ENCODE results near the gene EBF3. TPM values are rescaled to one million over a fixed set of nuclear protein-coding genes. Genes with fewer than 3 reads are reported as not detected.

The EBF3 gene
- total RNA-seq, 2 experiments from 2014 or later, result not detected

GRCh38 chr10:129914960-129915359 lies 49.1 kb downstream of the EBF3 start:
- Mint-ChIP-seq H3K27me3 (no peaks in the 10 kb centered on the region), H3K9me3 (no peaks in the 10 kb centered on the region), H3K4me1 (ENCODE audit: low read depth) (no peaks in the 10 kb centered on the region), H3K36me3 (ENCODE audit: low read depth) (no peaks in the 10 kb centered on the region), H3K27ac (no peak overlapping the region), H3K4me3 (no peak overlapping the region)
- ATAC-seq (ENCODE audit: poor library complexity) (no peak), DNase-seq (no peak)
- Histone ChIP-seq H3K4me1 (ENCODE audit: insufficient read depth, low read length) (no peaks in the 10 kb centered on the region), H3K36me3 (ENCODE audit: insufficient read depth, low read length) (no peaks in the 10 kb centered on the region), H3K9me3 (ENCODE audit: control insufficient read depth in 1 of 2, insufficient read depth in 1 of 2, low read length in 2 of 2) (no peaks in the 10 kb centered on the region), H3K4me3 (ENCODE audit: low read length) (no peak overlapping the region), H3K27ac (ENCODE audit: low read depth in 1 of 2, low read length in 2 of 2) (no peak overlapping the region), H3K27me3 (ENCODE audit: control insufficient read depth in 1 of 2, insufficient read depth in 2 of 2, low read length in 2 of 2) (no peaks in the 10 kb centered on the region)
- ChIA-PET CTCF (no interaction called here), POLR2A (no interaction called here)
- no peak for TF ChIP-seq CTCF (IDR thresholded peaks at IDR 0.05)
- intact Hi-C loops (cut with DNase I, micrococcal nuclease), result no loop called here

GRCh38 chr10:129914153-129914855 lies 49.8 kb downstream of the EBF3 start:
- H3K4me3 ChIP-seq (ENCODE audit: low read length), result no peak overlapping the region
- no peaks in the 10 kb centered on the region for H3K36me3 ChIP-seq (ENCODE audit: insufficient read depth, low read length)
- POLR2A ChIA-PET, result no interaction called here
- no peaks in the 10 kb centered on the region for H3K4me1 ChIP-seq (ENCODE audit: insufficient read depth, low read length)
- no peak overlapping the region for H3K4me3 Mint-ChIP-seq
- DNase-seq, result no peak
- ATAC-seq (ENCODE audit: poor library complexity), result no peak
- H3K4me1 Mint-ChIP-seq (ENCODE audit: low read depth), result no peaks in the 10 kb centered on the region
- H3K36me3 Mint-ChIP-seq (ENCODE audit: low read depth), result no peaks in the 10 kb centered on the region
- H3K27me3 ChIP-seq (ENCODE audit: control insufficient read depth in 1 of 2, insufficient read depth in 2 of 2, low read length in 2 of 2), result no peaks in the 10 kb centered on the region
- H3K9me3 ChIP-seq (ENCODE audit: control insufficient read depth in 1 of 2, insufficient read depth in 1 of 2, low read length in 2 of 2), result no peaks in the 10 kb centered on the region
- CTCF ChIA-PET, result no interaction called here
- H3K27ac ChIP-seq (ENCODE audit: low read depth in 1 of 2, low read length in 2 of 2), result no peak overlapping the region
- no peaks in the 10 kb centered on the region for H3K9me3 Mint-ChIP-seq
- no peak overlapping the region for H3K27ac Mint-ChIP-seq
- no peaks in the 10 kb centered on the region for H3K27me3 Mint-ChIP-seq
- intact Hi-C loops (cut with DNase I, micrococcal nuclease), result no loop called here
- no peak for TF ChIP-seq CTCF (IDR thresholded peaks at IDR 0.05)

GRCh38 chr10:129912986-129913695 lies 50.9 kb downstream of the EBF3 start:
- intact Hi-C loops (cut with DNase I, micrococcal nuclease), result no loop called here
- H3K4me1 ChIP-seq (ENCODE audit: insufficient read depth, low read length), result no peaks in the 10 kb centered on the region
- no peaks in the 10 kb centered on the region for H3K36me3 ChIP-seq (ENCODE audit: insufficient read depth, low read length)
- DNase-seq (no peak), ATAC-seq (ENCODE audit: poor library complexity) (no peak)
- no peak for TF ChIP-seq CTCF (IDR thresholded peaks at IDR 0.05)
- no peaks in the 10 kb centered on the region for H3K4me1 Mint-ChIP-seq (ENCODE audit: low read depth)
- H3K27me3 Mint-ChIP-seq, result no peaks in the 10 kb centered on the region
- ChIA-PET CTCF (no interaction called here), POLR2A (no interaction called here)
- no peak overlapping the region for H3K4me3 ChIP-seq (ENCODE audit: low read length)
- H3K9me3 ChIP-seq (ENCODE audit: control insufficient read depth in 1 of 2, insufficient read depth in 1 of 2, low read length in 2 of 2), result no peaks in the 10 kb centered on the region
- H3K9me3 Mint-ChIP-seq, result no peaks in the 10 kb centered on the region
- H3K36me3 Mint-ChIP-seq (ENCODE audit: low read depth), result no peaks in the 10 kb centered on the region
- no peak overlapping the region for H3K27ac Mint-ChIP-seq
- no peak overlapping the region for H3K27ac ChIP-seq (ENCODE audit: low read depth in 1 of 2, low read length in 2 of 2)
- H3K27me3 ChIP-seq (ENCODE audit: control insufficient read depth in 1 of 2, insufficient read depth in 2 of 2, low read length in 2 of 2), result no peaks in the 10 kb centered on the region
- no peak overlapping the region for H3K4me3 Mint-ChIP-seq
